Osteoblast (primary cell): Measurements from ENCODE around the gene SLC37A3. TPM values are rescaled to one million over a fixed set of nuclear protein-coding genes. Genes with fewer than 3 reads are reported as not detected.

Source experiments
- DNase-seq: peaks from one replicate; pipeline ENCODE4 v3.0.0; 2011; ENCODE audit warnings: low spot score, mixed read lengths; ENCODE audit not compliant: insufficient read length; ENCODE audit errors: missing footprints
- H2AFZ ChIP-seq: 2 replicates; pipeline ENCODE4 v1.6.0; 2011; ENCODE audit warnings: mild to moderate bottlenecking, low read length
- H3K27ac ChIP-seq: 2 replicates; pipeline ENCODE4 v1.5.1; 2011; ENCODE audit warnings: mild to moderate bottlenecking, low read depth, low read length, moderate library complexity
- H3K27me3 ChIP-seq: 2 replicates; pipeline ENCODE4 v1.6.0; 2012; ENCODE audit warnings: mild to moderate bottlenecking, control low read depth, inconsistent platforms, low read length, moderate library complexity; ENCODE audit not compliant: insufficient read depth
- H3K36me3 ChIP-seq: 2 replicates; pipeline ENCODE4 v1.5.1; 2011; ENCODE audit warnings: mild to moderate bottlenecking, low read length, control low read depth, moderate library complexity; ENCODE audit not compliant: insufficient read depth
- H3K4me1 ChIP-seq: 2 replicates; pipeline ENCODE4 v1.5.1; 2011; ENCODE audit warnings: mild to moderate bottlenecking, low read length, control low read depth, moderate library complexity; ENCODE audit not compliant: insufficient read depth
- H3K4me2 ChIP-seq: 2 replicates; pipeline ENCODE4 v1.6.0; 2011; ENCODE audit warnings: mild to moderate bottlenecking, low read length; ENCODE audit not compliant: insufficient read depth
- H3K4me3 ChIP-seq: fragments of 200-600 bp; sonication (generic); 3 replicates; pipeline ENCODE4 v1.5.1; 2012; ENCODE audit warnings: mild to moderate bottlenecking, low read length, inconsistent platforms; ENCODE audit not compliant: insufficient read depth
- H3K79me2 ChIP-seq: 2 replicates; pipeline ENCODE4 v1.6.0; 2012; ENCODE audit warnings: mild to moderate bottlenecking, low read length, control low read depth, inconsistent platforms; ENCODE audit not compliant: insufficient read depth
- H3K9me3 ChIP-seq: 2 replicates; pipeline ENCODE4 v1.5.1; 2011; ENCODE audit warnings: low read depth, low read length, control low read depth
- H4K20me1 ChIP-seq: 2 replicates; pipeline ENCODE4 v1.6.0; 2012; ENCODE audit warnings: mild to moderate bottlenecking, low read length, control low read depth; ENCODE audit not compliant: insufficient read depth
- total RNA-seq: library from RNA; depleted of rRNA; stranded (reverse); fragments of >200 nt; gene quantifications from 2 replicates; pipeline ENCODE4 v1.2.3, GENCODE V29; 2012
- TF ChIP-seq, protein P1 (sequence below): IDR thresholded peaks from 2 replicates; pipeline ENCODE4 v1.5.1; 2011; ENCODE audit warnings: mild to moderate bottlenecking, low read depth, low read length, moderate library complexity; ENCODE audit errors: extremely low read depth

SLC37A3 gene
- total RNA-seq, 1 donor: 73.5 TPM

GRCh38 chr7:140403878-140404564 lies 5.7 kb upstream of the SLC37A3 start, which contains the start of gene RAB19:
Gene RAB19, plus strand, starts transcription at chr7:140404058. Its CDS starts 3,589 bp downstream, at chr7:140407647.
- Histone ChIP-seq H3K36me3 (no peaks in the 10 kb centered on the region), H3K27me3 (peaks cover 18% of the 10 kb centered on the region), H3K79me2 (no peaks in the 10 kb centered on the region), H3K27ac (no peak within 1 kb of the TSS), H3K4me3 (peak within 1 kb of the TSS; percentile 60), H3K4me2 (peak within 1 kb of the TSS; percentile 72), H3K4me1 (peaks cover 5% of the 10 kb centered on the region), H2AFZ (peak within 1 kb of the TSS; percentile 62), H4K20me1 (no peaks in the 10 kb centered on the region), H3K9me3 (no peaks in the 10 kb centered on the region)
- no peak for DNase-seq
- TF ChIP-seq, protein P1, sequence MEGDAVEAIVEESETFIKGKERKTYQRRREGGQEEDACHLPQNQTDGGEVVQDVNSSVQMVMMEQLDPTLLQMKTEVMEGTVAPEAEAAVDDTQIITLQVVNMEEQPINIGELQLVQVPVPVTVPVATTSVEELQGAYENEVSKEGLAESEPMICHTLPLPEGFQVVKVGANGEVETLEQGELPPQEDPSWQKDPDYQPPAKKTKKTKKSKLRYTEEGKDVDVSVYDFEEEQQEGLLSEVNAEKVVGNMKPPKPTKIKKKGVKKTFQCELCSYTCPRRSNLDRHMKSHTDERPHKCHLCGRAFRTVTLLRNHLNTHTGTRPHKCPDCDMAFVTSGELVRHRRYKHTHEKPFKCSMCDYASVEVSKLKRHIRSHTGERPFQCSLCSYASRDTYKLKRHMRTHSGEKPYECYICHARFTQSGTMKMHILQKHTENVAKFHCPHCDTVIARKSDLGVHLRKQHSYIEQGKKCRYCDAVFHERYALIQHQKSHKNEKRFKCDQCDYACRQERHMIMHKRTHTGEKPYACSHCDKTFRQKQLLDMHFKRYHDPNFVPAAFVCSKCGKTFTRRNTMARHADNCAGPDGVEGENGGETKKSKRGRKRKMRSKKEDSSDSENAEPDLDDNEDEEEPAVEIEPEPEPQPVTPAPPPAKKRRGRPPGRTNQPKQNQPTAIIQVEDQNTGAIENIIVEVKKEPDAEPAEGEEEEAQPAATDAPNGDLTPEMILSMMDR: no peak

DNA sequence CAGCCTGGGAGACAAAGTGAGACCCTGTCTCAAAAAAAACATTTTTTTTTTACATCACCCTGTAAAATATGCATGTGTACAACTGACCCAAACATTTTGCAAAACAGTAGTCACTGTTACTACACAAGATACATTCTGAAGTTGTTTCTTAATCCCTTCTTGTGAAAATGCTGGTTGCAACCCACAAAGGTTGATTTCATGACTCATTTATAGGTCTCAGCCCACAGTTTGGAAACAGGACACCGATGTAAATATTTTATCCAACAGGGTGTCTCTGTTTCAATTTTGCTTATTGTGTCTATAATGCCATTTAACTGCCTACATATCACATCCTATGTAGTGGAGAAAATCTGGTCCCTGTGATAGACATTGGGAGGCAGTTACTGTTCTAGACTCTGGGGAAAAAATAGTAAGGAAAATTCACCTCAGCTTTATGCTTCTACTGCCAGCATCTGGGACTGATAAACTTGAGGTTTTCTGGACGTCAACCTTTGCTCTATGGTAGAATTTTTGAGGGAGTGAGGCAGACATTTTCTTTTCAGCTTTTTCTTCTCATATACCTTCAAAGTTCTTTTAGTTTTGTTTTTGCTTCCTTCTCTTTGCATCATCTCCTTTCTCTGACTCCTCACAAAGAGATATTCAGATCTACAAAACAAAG lies 4.0 kb upstream of the SLC37A3 start:
- no peak overlapping the region for H3K4me3 ChIP-seq
- H3K9me3 ChIP-seq: no peaks in the 10 kb centered on the region
- TF ChIP-seq, protein P1: no peak
- H3K27me3 ChIP-seq: peaks cover 18% of the 10 kb centered on the region
- H3K4me1 ChIP-seq: peaks cover 9% of the 10 kb centered on the region
- H2AFZ ChIP-seq: no peak overlapping the region
- no peak overlapping the region for H3K4me2 ChIP-seq
- H3K79me2 ChIP-seq: peaks cover 7% of the 10 kb centered on the region
- H4K20me1 ChIP-seq: no peaks in the 10 kb centered on the region
- DNase-seq: no peak
- H3K27ac ChIP-seq: no peak overlapping the region
- no peaks in the 10 kb centered on the region for H3K36me3 ChIP-seq

- peaks cover 24% of the 10 kb centered on the region for H3K79me2 ChIP-seq
- H3K9me3 ChIP-seq: no peaks in the 10 kb centered on the region
- H3K36me3 ChIP-seq: no peaks in the 10 kb centered on the region
- peaks cover 14% of the 10 kb centered on the region for H4K20me1 ChIP-seq
- no peak for DNase-seq
- H3K4me1 ChIP-seq: peaks cover 18% of the 10 kb centered on the region
- H3K27me3 ChIP-seq: peaks cover 18% of the 10 kb centered on the region
- H2AFZ ChIP-seq: no peak overlapping the region
- no peak overlapping the region for H3K4me3 ChIP-seq
- H3K4me2 ChIP-seq: no peak overlapping the region
- no peak overlapping the region for H3K27ac ChIP-seq
- TF ChIP-seq, protein P1: no peak
These were observed 2.1 kb upstream of the SLC37A3 start for GRCh38 chr7:140400381-140400780.

DNA sequence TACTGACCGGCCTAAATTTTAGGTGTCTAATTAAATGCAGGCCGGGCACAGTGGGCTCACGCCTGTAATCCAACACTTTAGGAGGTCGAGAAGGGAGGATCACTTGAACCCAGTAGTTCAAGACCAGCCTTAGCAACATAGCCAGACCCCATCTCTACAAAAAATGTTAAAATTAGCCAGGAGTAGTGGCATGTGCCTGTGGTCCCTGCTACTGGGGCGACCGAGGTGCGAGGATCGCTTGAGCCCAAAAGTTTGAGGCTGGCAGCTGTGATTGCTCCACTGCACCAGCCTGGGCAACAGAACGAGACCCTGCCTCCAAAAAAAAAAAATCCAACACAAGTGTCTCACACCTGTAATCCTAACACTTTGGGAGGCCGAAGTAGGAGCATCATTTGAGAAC lies 491 bp upstream of the SLC37A3 start:
- H2AFZ ChIP-seq: peak overlapping the region; percentile 46
- H3K4me3 ChIP-seq: no peak overlapping the region
- H3K36me3 ChIP-seq: no peaks in the 10 kb centered on the region
- H3K27me3 ChIP-seq: peaks cover 6% of the 10 kb centered on the region
- H4K20me1 ChIP-seq: peaks cover 24% of the 10 kb centered on the region
- TF ChIP-seq, protein P1: no peak
- H3K4me1 ChIP-seq: peaks cover 14% of the 10 kb centered on the region
- H3K9me3 ChIP-seq: no peaks in the 10 kb centered on the region
- peaks cover 33% of the 10 kb centered on the region for H3K79me2 ChIP-seq
- H3K27ac ChIP-seq: no peak overlapping the region
- no peak for DNase-seq
- peak overlapping the region; percentile 89 for H3K4me2 ChIP-seq
